Esophagus muscularis mucosa (tissue), 4 donors: Measurements from ENCODE around the gene DNHD1. TPM values are rescaled to one million over a fixed set of nuclear protein-coding genes. Genes with fewer than 3 reads are reported as not detected.
A peak's percentile ranks its signal among the peaks of the same experiment; 100 is the strongest.

Experiments used
- DNase-seq: peaks from one replicate; pipeline ENCODE4 v3.0.0-alpha.2; 2017; ENCODE audit errors: extremely low spot score
- H3K27ac ChIP-seq, 4 donors: fragments of 200-600 bp; sonication (generic); replicated peaks in 1 of 4; 1 replicate in 3 of 4; 2 replicates in 1 of 4; pipeline ENCODE4 v1.5.1; 2016 to 2019; ENCODE audit warnings: mild to moderate bottlenecking in 1 of 4
- H3K27me3 ChIP-seq, 4 donors: fragments of 200-600 bp; sonication (generic); one replicate each; pipeline versions ENCODE4 v1.5.1 to v1.6.0; 2016 to 2019
- H3K36me3 ChIP-seq, 4 donors: fragments of 200-600 bp; sonication (generic); one replicate each; pipeline ENCODE4 v1.5.1; 2016 to 2019
- H3K4me1 ChIP-seq, 4 donors: fragments of 200-600 bp; sonication (generic); one replicate each; pipeline ENCODE4 v1.5.1; 2016 to 2019
- H3K4me3 ChIP-seq, 4 donors: fragments of 200-600 bp; sonication (generic); 1 replicate in 2 of 4; 2 replicates in 2 of 4; pipeline ENCODE4 v1.5.1; 2016 to 2019; ENCODE audit warnings: mild to moderate bottlenecking in 4 of 4, moderate library complexity in 1 of 4
- H3K9me3 ChIP-seq, 4 donors: fragments of 200-600 bp; sonication (generic); 1 replicate in 3 of 4; 2 replicates in 1 of 4; pipeline ENCODE4 v1.5.1; 2016 to 2019
- EP300 ChIP-seq: sonication (generic); formaldehyde crosslinking; IDR thresholded peaks from one replicate; pipeline ENCODE4 v1.6.1; 2017; ENCODE audit warnings: antibody characterized with exemption
- POLR2A ChIP-seq: fragments of 450-650 bp; IDR thresholded peaks from one replicate; pipeline ENCODE4 v1.6.1; 2017; ENCODE audit warnings: antibody characterized with exemption, moderate library complexity, mild to moderate bottlenecking, low read depth
- POLR2AphosphoS5 ChIP-seq, 2 donors: sonication (generic); formaldehyde crosslinking; IDR thresholded peaks; one replicate each; pipeline ENCODE4 v1.6.1; 2017; ENCODE audit warnings: antibody characterized with exemption in 2 of 2
- WGBS: methylation state at CpG from one replicate; pipeline ENCODE4 v1.1.5; 2018; 5-methylcytosine and 5-hydroxymethylcytosine counted together
- intact Hi-C: fragments of 100-400 bp; cut with DNase I; formaldehyde crosslinking; loops from one replicate; pipeline ENCODE4 v1.15.1; 2023
- total RNA-seq, 4 donors: library from RNA; depleted of rRNA; stranded (reverse); fragments of >200 nt; gene quantifications; one replicate each; pipeline versions ENCODE4 v1.1.0 to v1.2.1, GENCODE V29; 2016
- TF ChIP-seq, protein P1 (sequence below), 3 experiments: fragments of 200-600 bp in 2 of 3; fragments of 450-650 bp in 1 of 3; sonication (generic) in 2 of 3; IDR thresholded peaks; one replicate each; pipeline ENCODE4 v1.5.1; 2017 to 2019; ENCODE audit warnings: antibody characterized with exemption in 3 of 3, mild to moderate bottlenecking in 2 of 3, moderate library complexity in 1 of 3

Gene DNHD1
- total RNA-seq, 4 donors from 2014 or later = 6.1 to 14.5 (median 7.0) TPM

DNA sequence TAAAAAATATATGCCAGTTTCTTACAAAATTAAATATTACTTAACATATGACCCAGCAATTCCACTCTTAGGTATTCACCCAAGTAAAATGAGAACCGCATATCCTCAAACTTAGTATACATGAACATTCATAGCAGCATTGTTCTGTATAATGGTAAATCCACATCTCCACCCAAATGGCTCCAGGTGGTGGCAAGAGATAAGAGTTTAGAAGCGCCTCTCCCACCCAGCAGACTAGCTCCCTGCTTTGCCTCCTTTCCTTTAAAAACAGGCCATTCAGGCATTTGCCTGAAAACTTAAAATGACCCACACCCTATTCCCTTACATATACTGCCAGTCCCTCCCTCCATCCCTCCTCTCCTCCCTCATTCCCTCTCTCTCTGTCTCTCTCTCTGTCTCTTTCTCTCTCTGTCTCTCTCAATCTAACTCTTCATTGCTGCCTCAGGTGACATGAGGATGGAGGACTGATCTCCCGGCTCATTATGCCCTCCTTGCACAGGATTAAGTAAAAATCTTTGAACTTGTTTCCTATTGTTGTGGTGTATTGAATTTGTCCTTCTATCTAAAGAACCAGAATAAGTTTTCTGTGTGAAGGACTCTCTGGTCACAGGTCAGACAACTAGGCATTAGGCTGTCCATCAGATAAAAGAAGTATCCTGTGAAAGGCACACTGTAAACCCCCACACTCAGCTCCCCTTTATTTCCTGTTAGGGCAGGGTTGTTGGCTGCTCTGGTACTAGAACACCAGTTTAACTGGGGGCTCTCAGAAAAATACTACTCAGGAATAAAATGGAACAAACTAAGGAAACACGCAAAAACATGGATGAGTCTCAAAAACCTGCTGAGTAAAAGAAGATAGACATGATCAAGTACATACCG lies 58.0 kb downstream of the DNHD1 start:
- Histone ChIP-seq H3K27me3 (no peaks in the 10 kb centered on the region), H3K36me3 (peaks cover 0 to 24% (median 3%) of the 10 kb centered on the region in 4 donors), H3K4me3 (no peak overlapping the region), H3K4me1 (no peaks in the 10 kb centered on the region), H3K9me3 (no peaks in the 10 kb centered on the region), H3K27ac (no peak overlapping the region)
- DNase-seq = no peak
- intact Hi-C loops = no loop called here
- TF ChIP-seq POLR2A (no peak), EP300 (no peak), POLR2AphosphoS5 (IDR thresholded peaks at IDR 0.05) (no peak)
- TF ChIP-seq, protein P1, sequence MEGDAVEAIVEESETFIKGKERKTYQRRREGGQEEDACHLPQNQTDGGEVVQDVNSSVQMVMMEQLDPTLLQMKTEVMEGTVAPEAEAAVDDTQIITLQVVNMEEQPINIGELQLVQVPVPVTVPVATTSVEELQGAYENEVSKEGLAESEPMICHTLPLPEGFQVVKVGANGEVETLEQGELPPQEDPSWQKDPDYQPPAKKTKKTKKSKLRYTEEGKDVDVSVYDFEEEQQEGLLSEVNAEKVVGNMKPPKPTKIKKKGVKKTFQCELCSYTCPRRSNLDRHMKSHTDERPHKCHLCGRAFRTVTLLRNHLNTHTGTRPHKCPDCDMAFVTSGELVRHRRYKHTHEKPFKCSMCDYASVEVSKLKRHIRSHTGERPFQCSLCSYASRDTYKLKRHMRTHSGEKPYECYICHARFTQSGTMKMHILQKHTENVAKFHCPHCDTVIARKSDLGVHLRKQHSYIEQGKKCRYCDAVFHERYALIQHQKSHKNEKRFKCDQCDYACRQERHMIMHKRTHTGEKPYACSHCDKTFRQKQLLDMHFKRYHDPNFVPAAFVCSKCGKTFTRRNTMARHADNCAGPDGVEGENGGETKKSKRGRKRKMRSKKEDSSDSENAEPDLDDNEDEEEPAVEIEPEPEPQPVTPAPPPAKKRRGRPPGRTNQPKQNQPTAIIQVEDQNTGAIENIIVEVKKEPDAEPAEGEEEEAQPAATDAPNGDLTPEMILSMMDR (IDR thresholded peaks at IDR 0.05) = no peak
- 88% methylated on average over 5 of the region's 5 CpGs for WGBS

DNA sequence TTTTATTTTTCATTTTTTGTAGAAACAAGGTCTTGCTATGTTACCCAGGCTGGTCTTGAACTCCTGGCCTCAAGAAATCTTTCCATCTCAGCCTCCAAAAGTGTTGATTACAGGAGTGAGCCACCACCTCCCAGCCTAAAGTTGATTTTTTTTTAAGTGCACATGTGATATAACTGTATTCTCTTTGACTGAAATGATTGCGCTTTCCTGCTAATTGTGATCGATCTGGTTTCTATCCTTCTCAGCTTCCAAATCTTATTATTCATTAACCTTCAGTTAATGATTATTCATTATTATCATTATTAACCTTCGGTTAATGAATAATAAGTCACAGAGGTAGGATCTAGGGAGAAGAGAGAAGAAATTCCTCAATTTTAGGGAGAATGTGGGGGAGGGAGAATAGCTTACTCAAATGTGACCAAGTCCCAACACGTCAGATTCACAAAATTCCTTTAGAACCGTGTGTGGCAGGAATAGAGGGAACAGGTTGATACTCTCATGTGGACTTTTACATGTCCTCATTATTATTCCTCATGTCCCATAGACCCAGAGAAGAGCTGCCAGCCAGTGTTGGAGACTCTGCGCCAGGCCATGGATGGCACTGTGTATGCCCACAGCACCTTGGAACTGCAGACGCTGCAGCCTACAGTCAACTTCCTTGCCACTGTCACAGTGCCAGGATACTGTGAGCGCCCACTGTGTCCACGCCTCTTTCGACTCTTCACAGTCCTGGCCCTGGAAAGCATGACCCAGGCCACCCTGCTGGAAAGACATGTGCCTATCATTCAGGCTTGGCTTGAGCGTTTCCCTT lies 59.3 kb downstream of the DNHD1 start:
- Histone ChIP-seq H3K9me3 (no peaks in the 10 kb centered on the region), H3K36me3 (peaks cover 0 to 24% (median 3%) of the 10 kb centered on the region in 4 donors), H3K4me1 (no peaks in the 10 kb centered on the region), H3K4me3 (no peak overlapping the region), H3K27me3 (no peaks in the 10 kb centered on the region), H3K27ac (no peak overlapping the region)
- intact Hi-C loops = no loop called here
- TF ChIP-seq POLR2A = no peak
- no peak for TF ChIP-seq EP300
- TF ChIP-seq, protein P1 (IDR thresholded peaks at IDR 0.05) = no peak
- TF ChIP-seq POLR2AphosphoS5 (IDR thresholded peaks at IDR 0.05) = no peak
- DNase-seq = no peak
- 92% methylated on average over 11 of the region's 11 CpGs for WGBS

DNA sequence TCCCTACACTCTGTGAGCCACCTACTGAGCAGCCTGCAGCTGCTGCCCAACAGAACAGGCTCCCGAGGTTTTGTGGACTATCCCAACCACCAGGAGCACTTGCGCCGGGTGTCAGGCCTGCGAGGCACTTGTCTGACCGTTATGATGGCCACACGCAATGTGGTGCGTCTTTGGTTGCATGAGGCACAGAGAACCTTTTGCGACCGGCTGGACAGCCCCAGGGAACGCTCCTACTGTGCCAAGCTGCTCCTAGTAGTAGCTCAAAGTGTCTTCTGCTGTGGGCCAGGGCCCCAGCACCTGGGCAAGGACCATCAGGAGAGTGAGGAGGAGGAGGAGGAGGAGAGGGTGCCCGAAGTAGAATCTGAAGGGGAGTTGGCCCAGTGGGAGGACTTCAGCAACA lies 60.0 kb downstream of the DNHD1 start:
- Histone ChIP-seq H3K36me3 (peaks cover 0 to 24% (median 3%) of the 10 kb centered on the region in 4 donors), H3K4me1 (no peaks in the 10 kb centered on the region), H3K9me3 (no peaks in the 10 kb centered on the region), H3K27ac (no peak overlapping the region), H3K27me3 (no peaks in the 10 kb centered on the region), H3K4me3 (no peak overlapping the region)
- DNase-seq = no peak
- TF ChIP-seq POLR2AphosphoS5 (IDR thresholded peaks at IDR 0.05) (no peak), EP300 (no peak), POLR2A (no peak)
- TF ChIP-seq, protein P1 (IDR thresholded peaks at IDR 0.05) = no peak
- intact Hi-C loops = no loop called here
- 99% methylated on average over 11 of the region's 11 CpGs for WGBS

DNA sequence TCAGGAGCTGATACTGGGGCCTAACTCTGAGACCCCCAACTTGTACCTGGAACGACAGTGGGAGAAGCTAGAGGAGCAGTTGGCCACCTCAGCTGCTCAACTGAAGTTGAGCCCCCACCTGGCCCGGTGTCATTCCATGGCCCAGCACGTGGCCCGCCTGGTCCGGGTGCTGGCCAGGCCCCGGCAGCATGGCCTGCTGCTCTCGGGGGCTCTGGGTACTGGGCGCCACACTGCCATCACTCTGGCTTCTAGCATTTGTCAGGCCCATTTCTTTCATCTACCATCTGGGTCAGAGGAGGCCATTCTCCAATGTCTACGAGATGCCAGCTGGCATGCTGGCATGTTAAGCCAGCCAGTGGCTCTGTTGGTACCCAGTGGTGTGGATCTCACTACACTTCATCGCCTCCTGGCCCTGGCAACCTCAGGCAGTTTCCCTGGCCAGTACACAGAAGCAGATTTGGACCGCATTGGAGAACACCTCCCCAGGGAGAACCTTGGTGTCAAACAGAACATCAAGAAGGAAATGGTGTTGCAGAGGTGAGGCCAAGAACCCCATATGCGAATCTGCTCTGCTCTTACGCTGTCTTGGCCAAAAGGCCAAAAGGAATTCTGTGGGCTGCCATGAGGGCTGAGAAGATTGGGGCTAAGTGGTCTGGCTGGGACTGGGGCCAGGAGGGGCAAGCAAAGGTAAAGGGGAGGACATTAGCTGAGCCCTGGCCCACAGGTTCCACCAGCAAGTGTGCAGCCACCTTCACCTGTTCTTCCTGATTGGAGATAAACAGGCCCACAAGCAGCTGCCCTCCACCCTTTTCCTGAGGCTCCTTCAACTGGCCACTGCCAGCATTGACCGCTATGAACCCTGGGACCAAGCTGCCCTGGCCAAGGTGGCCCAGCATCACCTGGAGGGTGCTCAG lies 60.9 kb downstream of the DNHD1 start:
- intact Hi-C loops = no loop called here

More for the DNA sequence above, 60.9 kb downstream of the DNHD1 start:
- no peak overlapping the region for H3K27ac ChIP-seq
- no peak for TF ChIP-seq POLR2A
- TF ChIP-seq, protein P1 (IDR thresholded peaks at IDR 0.05) = no peak
- no peak for TF ChIP-seq EP300
- TF ChIP-seq POLR2AphosphoS5 (IDR thresholded peaks at IDR 0.05) = no peak
- no peak overlapping the region for H3K4me3 ChIP-seq
- H3K4me1 ChIP-seq = no peaks in the 10 kb centered on the region
- H3K27me3 ChIP-seq = no peaks in the 10 kb centered on the region
- no peaks in the 10 kb centered on the region for H3K9me3 ChIP-seq
- peaks cover 0 to 27% (median 4%) of the 10 kb centered on the region in 4 donors for H3K36me3 ChIP-seq
- peak; percentile 78 for DNase-seq
- 95% methylated on average over 7 of the region's 14 CpGs for WGBS
